Loucy (cell line): Measurements from ENCODE around the gene NELFB.

Experiments used
- H2AFZ ChIP-seq: fragments of 200-600 bp; sonication (generic); 2 replicates; pipeline ENCODE4 v1.6.0; 2016; ENCODE audit warnings: antibody characterized with exemption, mild to moderate bottlenecking, low read length, moderate library complexity
- H3F3A ChIP-seq: fragments of 200-600 bp; 2 replicates; pipeline ENCODE4 v1.6.0; 2016; ENCODE audit warnings: antibody characterized with exemption, low read depth, mild to moderate bottlenecking
- H3K27me3 ChIP-seq: fragments of 200-600 bp; sonication (generic); 2 replicates; pipeline ENCODE4 v1.6.1; 2014; ENCODE audit warnings: low read length, mild to moderate bottlenecking; ENCODE audit not compliant: insufficient read depth, poor library complexity, severe bottlenecking
- H3K36me3 ChIP-seq: fragments of 200-600 bp; sonication (generic); 2 replicates; pipeline ENCODE4 v1.6.1; 2016; ENCODE audit warnings: low read length; ENCODE audit not compliant: insufficient read depth
- H3K4me1 ChIP-seq: fragments of 200-600 bp; sonication (generic); 2 replicates; pipeline ENCODE4 v1.5.1; 2014; ENCODE audit warnings: low read length, mild to moderate bottlenecking; ENCODE audit not compliant: insufficient read depth, poor library complexity, severe bottlenecking
- H3K4me2 ChIP-seq: fragments of 200-600 bp; sonication (generic); 2 replicates; pipeline ENCODE4 v1.6.0; 2014; ENCODE audit warnings: antibody characterized with exemption, low read length, low read depth, mild to moderate bottlenecking; ENCODE audit not compliant: poor library complexity, severe bottlenecking
- H3K4me3 ChIP-seq: fragments of 200-600 bp; sonication (generic); 2 replicates; pipeline ENCODE4 v1.5.1; 2014; ENCODE audit warnings: low read length, mild to moderate bottlenecking, mixed read lengths; ENCODE audit not compliant: poor library complexity, severe bottlenecking
- H3K79me2 ChIP-seq: fragments of 200-600 bp; sonication (generic); 2 replicates; pipeline ENCODE4 v1.6.1; 2014; ENCODE audit warnings: low read length; ENCODE audit not compliant: insufficient read depth
- H3K9ac ChIP-seq: fragments of 200-600 bp; sonication (generic); 2 replicates; pipeline ENCODE4 v1.6.0; 2014; ENCODE audit warnings: mild to moderate bottlenecking, low read depth, low read length, moderate library complexity; ENCODE audit not compliant: poor library complexity, severe bottlenecking
- H3K9me2 ChIP-seq: fragments of 200-600 bp; sonication (generic); replicated peaks from 2 replicates; pipeline ENCODE4 v1.6.1; 2016; ENCODE audit warnings: low read depth, low read length, mixed read lengths
- H3K9me3 ChIP-seq: fragments of 200-600 bp; sonication (generic); 2 replicates; pipeline ENCODE4 v1.6.1; 2014; ENCODE audit warnings: mild to moderate bottlenecking, antibody characterized with exemption, low read length, low read depth; ENCODE audit not compliant: insufficient read depth
- H4K20me1 ChIP-seq: fragments of 200-600 bp; sonication (generic); 2 replicates; pipeline ENCODE4 v1.6.0; 2014; ENCODE audit warnings: antibody characterized with exemption, low read length, mild to moderate bottlenecking; ENCODE audit not compliant: insufficient read depth, poor library complexity, severe bottlenecking
- EZH2phosphoT487 ChIP-seq: fragments of 200-600 bp; IDR thresholded peaks from 2 replicates; pipeline ENCODE4 v1.6.1; 2018; ENCODE audit warnings: antibody characterized with exemption, mild to moderate bottlenecking, moderate library complexity, borderline replicate concordance
- TF ChIP-seq, protein P1 (sequence below): fragments of 200-600 bp; sonication (generic); conservative IDR thresholded peaks from 2 replicates; pipeline ENCODE4 v1.5.1; 2014; ENCODE audit warnings: mild to moderate bottlenecking, antibody characterized with exemption, low read length

The NELFB gene

GRCh38 chr9:137298401-137299202 is 43.5 kb downstream of the NELFB start:
- Histone ChIP-seq H3K4me3 (no peak overlapping the region), H3K9ac (no peak overlapping the region), H3K79me2 (no peaks in the 10 kb centered on the region)

GRCh38 chr9:137299203-137299565 is 44.1 kb downstream of the NELFB start:
- Histone ChIP-seq H4K20me1 (no peaks in the 10 kb centered on the region), H3K9ac (no peak overlapping the region), H3K4me1 (no peaks in the 10 kb centered on the region), H3F3A (no peaks in the 10 kb centered on the region), H3K9me3 (no peaks in the 10 kb centered on the region), H2AFZ (no peak overlapping the region), H3K27me3 (no peaks in the 10 kb centered on the region), H3K36me3 (no peaks in the 10 kb centered on the region), H3K4me3 (no peak overlapping the region), H3K4me2 (no peak overlapping the region), H3K9me2 (no peaks in the 10 kb centered on the region), H3K79me2 (no peaks in the 10 kb centered on the region)
- TF ChIP-seq, protein P1, sequence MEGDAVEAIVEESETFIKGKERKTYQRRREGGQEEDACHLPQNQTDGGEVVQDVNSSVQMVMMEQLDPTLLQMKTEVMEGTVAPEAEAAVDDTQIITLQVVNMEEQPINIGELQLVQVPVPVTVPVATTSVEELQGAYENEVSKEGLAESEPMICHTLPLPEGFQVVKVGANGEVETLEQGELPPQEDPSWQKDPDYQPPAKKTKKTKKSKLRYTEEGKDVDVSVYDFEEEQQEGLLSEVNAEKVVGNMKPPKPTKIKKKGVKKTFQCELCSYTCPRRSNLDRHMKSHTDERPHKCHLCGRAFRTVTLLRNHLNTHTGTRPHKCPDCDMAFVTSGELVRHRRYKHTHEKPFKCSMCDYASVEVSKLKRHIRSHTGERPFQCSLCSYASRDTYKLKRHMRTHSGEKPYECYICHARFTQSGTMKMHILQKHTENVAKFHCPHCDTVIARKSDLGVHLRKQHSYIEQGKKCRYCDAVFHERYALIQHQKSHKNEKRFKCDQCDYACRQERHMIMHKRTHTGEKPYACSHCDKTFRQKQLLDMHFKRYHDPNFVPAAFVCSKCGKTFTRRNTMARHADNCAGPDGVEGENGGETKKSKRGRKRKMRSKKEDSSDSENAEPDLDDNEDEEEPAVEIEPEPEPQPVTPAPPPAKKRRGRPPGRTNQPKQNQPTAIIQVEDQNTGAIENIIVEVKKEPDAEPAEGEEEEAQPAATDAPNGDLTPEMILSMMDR: no peak
- TF ChIP-seq EZH2phosphoT487: no peak

More at GRCh38 chr9:137298401-137299202, 43.5 kb downstream of the NELFB start:
- H3K4me2 ChIP-seq: no peak overlapping the region
- H3K27me3 ChIP-seq: no peaks in the 10 kb centered on the region
- no peaks in the 10 kb centered on the region for H3K4me1 ChIP-seq
- no peaks in the 10 kb centered on the region for H4K20me1 ChIP-seq
- no peaks in the 10 kb centered on the region for H3F3A ChIP-seq
- no peak overlapping the region for H2AFZ ChIP-seq
- H3K9me2 ChIP-seq: no peaks in the 10 kb centered on the region
- TF ChIP-seq, protein P1: no peak
- TF ChIP-seq EZH2phosphoT487: no peak
- no peaks in the 10 kb centered on the region for H3K9me3 ChIP-seq
- H3K36me3 ChIP-seq: no peaks in the 10 kb centered on the region

DNA sequence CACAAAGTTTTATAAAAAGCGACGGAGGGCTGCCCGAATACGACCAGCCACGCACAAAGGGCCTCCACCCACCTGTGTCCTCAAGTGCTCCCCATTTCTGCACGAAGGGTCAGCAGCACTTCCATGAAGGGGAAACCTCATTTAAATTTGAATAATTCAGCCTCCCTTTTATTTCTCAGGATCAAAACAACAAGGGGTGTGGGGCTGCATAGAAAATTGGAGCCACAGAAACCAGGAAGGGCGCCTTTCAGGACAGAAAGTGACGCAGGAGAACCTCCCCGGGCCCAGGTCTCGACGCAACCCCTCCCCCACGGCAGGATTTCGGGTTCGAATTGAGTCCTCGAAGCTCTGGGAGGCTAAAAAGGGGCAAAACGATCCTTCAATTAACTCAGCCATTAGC is 44.8 kb downstream of the NELFB start:
- no peaks in the 10 kb centered on the region for H3F3A ChIP-seq
- no peaks in the 10 kb centered on the region for H3K9me2 ChIP-seq
- no peaks in the 10 kb centered on the region for H3K4me1 ChIP-seq
- no peaks in the 10 kb centered on the region for H3K36me3 ChIP-seq
- H3K4me3 ChIP-seq: no peak overlapping the region
- TF ChIP-seq, protein P1: no peak
- no peak for TF ChIP-seq EZH2phosphoT487
- no peaks in the 10 kb centered on the region for H4K20me1 ChIP-seq
- no peaks in the 10 kb centered on the region for H3K79me2 ChIP-seq
- no peak overlapping the region for H3K9ac ChIP-seq
- H3K27me3 ChIP-seq: no peaks in the 10 kb centered on the region
- H2AFZ ChIP-seq: no peak overlapping the region
- no peaks in the 10 kb centered on the region for H3K9me3 ChIP-seq
- no peak overlapping the region for H3K4me2 ChIP-seq
